Measurements from ENCODE around the gene CDC20. TPM values are rescaled to one million over a fixed set of nuclear protein-coding genes. Genes with fewer than 3 reads are reported as not detected.

The CDC20 gene
- total and polyA plus RNA-seq, 8 donors = 1.8 to 31.4 (median 11.0) TPM

GRCh38 chr1:43339584-43340232 is 19.1 kb upstream of the CDC20 start:
- no peaks in the 10 kb centered on the region for H3K9me3 ChIP-seq
- no peak for TF ChIP-seq EP300 (IDR thresholded peaks at IDR 0.05)
- TF ChIP-seq POLR2A (IDR thresholded peaks at IDR 0.05) = no peak
- no peak for TF ChIP-seq CTCF (IDR thresholded peaks at IDR 0.05)
- TF ChIP-seq POLR2AphosphoS5 (IDR thresholded peaks at IDR 0.05) = no peak
- DNase-seq = no peak
- 88 to 93% (median 91%) methylated on average over 6 of the region's 6 CpGs for WGBS, 5 donors
- intact Hi-C loops (cut with DNase I; ENCODE audit: low total_unique reads) = no loop called here
- no peaks in the 10 kb centered on the region for H3K36me3 ChIP-seq
- H3K4me1 ChIP-seq = peaks cover 0 to 7% (median 2%) of the 10 kb centered on the region in 4 donors
- no peak overlapping the region for H3K4me3 ChIP-seq
- no peaks in the 10 kb centered on the region for H3K27me3 ChIP-seq
- H3K27ac ChIP-seq = no peak overlapping the region

GRCh38 chr1:43340559-43340958 is 18.2 kb upstream of the CDC20 start:
- no peak overlapping the region for H3K27ac ChIP-seq
- no peaks in the 10 kb centered on the region for H3K36me3 ChIP-seq
- TF ChIP-seq CTCF (IDR thresholded peaks at IDR 0.05) (no peak), POLR2A (IDR thresholded peaks at IDR 0.05) (no peak), EP300 (IDR thresholded peaks at IDR 0.05) (no peak), POLR2AphosphoS5 (IDR thresholded peaks at IDR 0.05) (no peak)
- peaks cover 0 to 16% (median 7%) of the 10 kb centered on the region in 4 donors for H3K4me1 ChIP-seq
- H3K27me3 ChIP-seq = no peaks in the 10 kb centered on the region
- no peaks in the 10 kb centered on the region for H3K9me3 ChIP-seq
- no peak for DNase-seq
- no peak overlapping the region for H3K4me3 ChIP-seq
- intact Hi-C loops (cut with DNase I; ENCODE audit: low total_unique reads) = no loop called here
- WGBS, 5 donors = 32 to 48% (median 44%) methylated on average over 1 of the region's 1 CpG

- Histone ChIP-seq H3K27ac (peak overlapping the region in 3 of 5 donors; percentile 20 to 39 (median 27)), H3K36me3 (no peaks in the 10 kb centered on the region), H3K4me1 (peaks cover under 1 to 32% (median 17%) of the 10 kb centered on the region in 4 donors), H3K4me3 (no peak overlapping the region), H3K27me3 (no peaks in the 10 kb centered on the region), H3K9me3 (no peaks in the 10 kb centered on the region)
- no peak for TF ChIP-seq POLR2A (IDR thresholded peaks at IDR 0.05)
- TF ChIP-seq EP300 (IDR thresholded peaks at IDR 0.05) = no peak
- no peak for TF ChIP-seq CTCF (IDR thresholded peaks at IDR 0.05)
- no peak for TF ChIP-seq POLR2AphosphoS5 (IDR thresholded peaks at IDR 0.05)
- no peak for DNase-seq
- intact Hi-C loops (cut with DNase I; ENCODE audit: low total_unique reads) = no loop called here
- WGBS, 5 donors = 48 to 59% (median 56%) methylated on average over 4 of the region's 4 CpGs
Observed at GRCh38 chr1:43344267-43344850, 14.4 kb upstream of the CDC20 start.

GRCh38 chr1:43345120-43345519 is 13.7 kb upstream of the CDC20 start:
- H3K4me3 ChIP-seq = no peak overlapping the region
- 28 to 44% (median 29%) methylated on average over 3 of the region's 3 CpGs for WGBS, 5 donors
- H3K27ac ChIP-seq = peak overlapping the region in 4 of 5 donors; percentile 20 to 57 (median 33)
- H3K27me3 ChIP-seq = no peaks in the 10 kb centered on the region
- no peaks in the 10 kb centered on the region for H3K36me3 ChIP-seq
- peak in 2 of 3 donors; percentile 20 to 70 for TF ChIP-seq POLR2AphosphoS5 (IDR thresholded peaks at IDR 0.05)
- no peak for TF ChIP-seq CTCF (IDR thresholded peaks at IDR 0.05)
- no peaks in the 10 kb centered on the region for H3K9me3 ChIP-seq
- H3K4me1 ChIP-seq = peaks cover 7 to 39% (median 23%) of the 10 kb centered on the region in 4 donors
- intact Hi-C loops (cut with DNase I; ENCODE audit: low total_unique reads) = no loop called here
- DNase-seq = peak in 1 of 2 donors; percentile 67

Measured in stomach (tissue), 9 donors.